Measurements from ENCODE around the gene SLC25A27. TPM values are rescaled to one million over a fixed set of nuclear protein-coding genes. Genes with fewer than 3 reads are reported as not detected.

The SLC25A27 gene
- total RNA-seq, 6 experiments from 2014 or later: 0.07 to 0.57 (median 0.39) TPM; not detected in 2

GRCh38 chr6:46612645-46613044 lies 40.1 kb upstream of the SLC25A27 start:
- H3K27me3 Mint-ChIP-seq (ENCODE audit: insufficient read depth): no peaks in the 10 kb centered on the region; the same call in 1 of the 2 replicates
- no peak overlapping the region for H3K4me3 Mint-ChIP-seq

GRCh38 chr6:46618726-46619125 lies 34.0 kb upstream of the SLC25A27 start:
- Mint-ChIP-seq H3K27ac (no peak overlapping the region), H3K27me3 (ENCODE audit: insufficient read depth) (peaks cover 2% of the 10 kb centered on the region), H3K4me3 (no peak overlapping the region), H3K36me3 (ENCODE audit: low read depth) (no peaks in the 10 kb centered on the region), H3K9me3 (no peaks in the 10 kb centered on the region; the same call in 1 of the 2 replicates), H3K4me1 (ENCODE audit: low read depth) (no peaks in the 10 kb centered on the region)
- TF ChIP-seq CTCF (IDR thresholded peaks at IDR 0.05): no peak
- DNase-seq: no peak

More at GRCh38 chr6:46612645-46613044, 40.1 kb upstream of the SLC25A27 start:
- Mint-ChIP-seq H3K4me1 (ENCODE audit: low read depth) (no peaks in the 10 kb centered on the region), H3K27ac (no peak overlapping the region), H3K9me3 (no peaks in the 10 kb centered on the region; the same call in 1 of the 2 replicates), H3K36me3 (ENCODE audit: low read depth) (no peaks in the 10 kb centered on the region)
- no peak for DNase-seq
- TF ChIP-seq CTCF (IDR thresholded peaks at IDR 0.05): no peak

- Mint-ChIP-seq H3K4me3 (no peak overlapping the region), H3K9me3 (no peaks in the 10 kb centered on the region; the same call in 1 of the 2 replicates), H3K4me1 (ENCODE audit: low read depth) (no peaks in the 10 kb centered on the region), H3K27ac (no peak overlapping the region), H3K36me3 (ENCODE audit: low read depth) (no peaks in the 10 kb centered on the region), H3K27me3 (ENCODE audit: insufficient read depth) (no peaks in the 10 kb centered on the region; the same call in 1 of the 2 replicates)
- peak; percentile 6 for DNase-seq
- TF ChIP-seq CTCF (IDR thresholded peaks at IDR 0.05): peak; percentile 74
Measured at GRCh38 chr6:46626228-46626909, 26.4 kb upstream of the SLC25A27 start.

- Mint-ChIP-seq H3K4me1 (ENCODE audit: low read depth) (no peaks in the 10 kb centered on the region), H3K27ac (no peak overlapping the region), H3K4me3 (no peak overlapping the region), H3K27me3 (ENCODE audit: insufficient read depth) (no peaks in the 10 kb centered on the region; the same call in 1 of the 2 replicates), H3K36me3 (ENCODE audit: low read depth) (no peaks in the 10 kb centered on the region), H3K9me3 (no peaks in the 10 kb centered on the region; the same call in 1 of the 2 replicates)
- no peak for TF ChIP-seq CTCF (IDR thresholded peaks at IDR 0.05)
- no peak for DNase-seq
Measured at GRCh38 chr6:46626976-46627375, 25.8 kb upstream of the SLC25A27 start.

GRCh38 chr6:46628498-46628897 lies 24.3 kb upstream of the SLC25A27 start:
- no peak overlapping the region for H3K4me3 Mint-ChIP-seq
- no peak overlapping the region for H3K27ac Mint-ChIP-seq
- no peaks in the 10 kb centered on the region for H3K4me1 Mint-ChIP-seq (ENCODE audit: low read depth)
- no peaks in the 10 kb centered on the region for H3K9me3 Mint-ChIP-seq
- peaks cover 4% of the 10 kb centered on the region; the same call in 1 of the 2 replicates for H3K27me3 Mint-ChIP-seq (ENCODE audit: insufficient read depth)
- TF ChIP-seq CTCF (IDR thresholded peaks at IDR 0.05): no peak
- no peak for DNase-seq
- H3K36me3 Mint-ChIP-seq (ENCODE audit: low read depth): no peaks in the 10 kb centered on the region
